GM11168 (cell line): ENCODE data around the gene SFXN5.

Experiments used
- in situ Hi-C: fragments of 300-500 bp; cut with MboI; formaldehyde crosslinking; loops from one replicate; pipeline ENCODE4 v1.12.0; 2022; ENCODE audit warnings: low sequenced_read_pairs; ENCODE audit not compliant: unreplicated experiment

The SFXN5 gene

DNA sequence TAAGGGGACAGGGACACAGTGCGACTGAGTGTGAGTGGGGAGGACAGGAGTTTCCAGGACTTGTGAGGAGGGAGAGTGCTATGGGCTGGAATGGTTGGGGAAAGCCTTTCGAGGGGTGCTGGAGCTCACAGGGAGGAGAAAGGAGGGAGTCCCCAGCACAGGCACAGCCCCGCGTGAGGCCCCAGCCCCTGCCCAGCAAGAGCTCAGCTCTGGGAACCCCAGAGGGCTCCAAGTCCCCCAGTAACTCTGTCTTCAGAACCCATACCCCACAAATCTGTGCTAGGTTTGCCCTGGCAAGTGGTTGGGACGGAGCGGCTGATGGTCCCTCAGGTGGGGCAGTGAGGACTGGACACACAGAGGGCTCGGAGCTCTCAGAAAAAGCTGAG, 75.4 kb downstream of the SFXN5 start:
- in situ Hi-C loops: loop anchor here (10.0 kb wide), 1 partner anchor 179 kb away; no protein-coding TSS in a partner anchor

DNA sequence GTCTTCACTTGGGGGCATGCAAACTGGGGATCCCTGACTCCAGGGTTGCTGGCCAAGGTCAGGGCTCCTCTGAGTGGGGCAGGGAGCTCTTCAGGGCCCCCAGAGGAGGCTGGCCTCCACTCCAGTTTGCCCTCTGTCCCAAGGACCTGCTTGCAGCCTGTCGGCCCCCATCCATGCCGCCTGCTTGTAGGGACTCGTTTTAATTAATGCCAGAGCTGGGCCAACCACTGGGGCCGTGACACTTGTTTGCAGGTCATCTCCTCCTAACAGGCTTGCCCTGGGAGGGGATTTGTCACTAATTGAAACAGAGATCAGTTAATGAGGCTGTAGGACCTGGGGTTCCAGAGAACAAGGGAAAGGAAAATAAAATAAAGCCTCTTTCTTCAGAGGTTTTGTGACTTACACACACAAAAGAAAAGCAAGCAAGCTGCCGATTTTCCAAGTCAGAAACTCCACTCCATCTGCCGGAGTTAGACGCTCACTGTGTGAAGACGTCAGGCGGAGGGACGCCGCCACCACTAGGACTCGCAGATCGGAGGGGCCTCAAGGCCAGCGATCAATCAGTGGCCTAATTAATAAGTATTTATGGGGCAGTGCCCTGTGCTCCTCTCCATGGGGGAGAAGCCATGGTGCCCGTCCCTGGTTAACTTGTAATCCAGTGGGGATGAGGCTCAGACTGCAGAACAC, 75.9 kb downstream of the SFXN5 start:
- in situ Hi-C loops: loop anchor here (10.0 kb wide), 1 partner anchor 179 kb away; no protein-coding TSS in a partner anchor

DNA sequence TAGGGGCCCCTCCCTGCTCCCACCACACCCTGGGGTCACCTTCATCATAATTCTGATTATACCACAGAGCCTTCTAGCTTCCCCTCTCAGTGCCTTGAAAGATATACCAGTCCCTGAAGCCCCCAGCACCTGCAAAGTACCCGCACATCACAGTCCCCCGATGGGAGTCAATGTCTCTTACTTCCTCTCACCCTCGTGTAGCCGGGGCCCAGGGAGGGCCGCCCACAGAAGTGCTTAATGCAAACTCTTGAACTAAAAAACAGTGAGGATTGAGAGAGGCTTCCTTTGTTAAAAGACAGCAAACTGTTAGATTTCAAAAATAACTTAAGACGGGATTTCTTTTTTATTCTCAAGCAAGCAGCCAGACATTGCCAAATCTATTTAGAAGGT, 76.5 kb downstream of the SFXN5 start:
- in situ Hi-C loops: loop anchor here (10.0 kb wide), 1 partner anchor 180 kb away; no protein-coding TSS in a partner anchor

DNA sequence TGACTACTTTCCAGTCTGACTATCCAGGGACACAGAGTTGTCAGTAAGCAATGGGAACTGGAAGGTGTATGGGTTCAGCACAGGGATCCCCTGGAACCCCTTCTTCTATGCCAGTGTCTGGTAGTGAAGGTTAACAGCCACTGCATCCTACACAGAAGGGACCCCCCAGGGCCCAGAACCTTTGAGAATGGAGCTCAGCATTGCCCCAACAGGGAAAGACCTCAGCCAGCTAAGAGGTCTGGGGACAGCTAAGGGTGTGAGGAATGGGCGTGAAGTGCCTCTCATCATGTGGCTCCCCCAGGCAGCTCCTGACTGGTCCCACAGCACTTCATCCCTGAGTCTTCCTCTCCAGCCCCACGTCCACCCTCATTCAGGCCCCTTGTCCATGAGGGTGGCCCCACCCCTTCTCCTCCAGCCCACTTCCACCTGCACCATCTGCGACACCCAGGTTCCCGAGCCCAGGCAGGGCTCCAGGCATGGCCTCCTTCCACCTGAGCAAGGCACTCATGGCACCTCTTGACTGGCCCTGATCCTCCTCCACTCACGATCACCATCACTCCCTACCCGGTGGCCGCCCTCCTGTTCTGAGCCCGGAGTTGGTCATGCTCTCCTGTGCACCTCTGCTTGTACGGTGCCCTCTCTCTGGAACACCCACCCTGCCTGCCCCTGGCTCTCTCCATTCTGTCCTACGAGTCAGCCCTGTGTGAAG, 77.1 kb downstream of the SFXN5 start:
- in situ Hi-C loops: loop anchor here (10.0 kb wide), 1 partner anchor 180 kb away; no protein-coding TSS in a partner anchor

DNA sequence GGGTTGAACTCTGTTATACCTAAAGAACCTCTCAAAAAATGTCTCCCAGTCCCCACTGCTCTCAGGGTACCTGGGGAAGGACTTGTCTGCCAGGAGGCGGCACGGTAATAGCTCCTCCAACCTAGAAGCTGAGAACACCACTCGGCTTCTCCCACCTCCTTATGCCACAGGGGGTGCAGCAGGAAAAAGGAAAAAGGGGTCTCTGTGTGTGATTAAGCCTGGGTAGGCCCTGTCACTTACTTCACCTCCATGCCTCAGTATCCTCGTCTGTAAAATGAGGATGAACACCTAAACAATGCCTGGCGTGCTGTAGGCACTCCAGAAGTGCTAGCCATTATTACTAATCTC, 77.6 kb downstream of the SFXN5 start:
- in situ Hi-C loops: loop anchor here (10.0 kb wide), 1 partner anchor 181 kb away; no protein-coding TSS in a partner anchor

DNA sequence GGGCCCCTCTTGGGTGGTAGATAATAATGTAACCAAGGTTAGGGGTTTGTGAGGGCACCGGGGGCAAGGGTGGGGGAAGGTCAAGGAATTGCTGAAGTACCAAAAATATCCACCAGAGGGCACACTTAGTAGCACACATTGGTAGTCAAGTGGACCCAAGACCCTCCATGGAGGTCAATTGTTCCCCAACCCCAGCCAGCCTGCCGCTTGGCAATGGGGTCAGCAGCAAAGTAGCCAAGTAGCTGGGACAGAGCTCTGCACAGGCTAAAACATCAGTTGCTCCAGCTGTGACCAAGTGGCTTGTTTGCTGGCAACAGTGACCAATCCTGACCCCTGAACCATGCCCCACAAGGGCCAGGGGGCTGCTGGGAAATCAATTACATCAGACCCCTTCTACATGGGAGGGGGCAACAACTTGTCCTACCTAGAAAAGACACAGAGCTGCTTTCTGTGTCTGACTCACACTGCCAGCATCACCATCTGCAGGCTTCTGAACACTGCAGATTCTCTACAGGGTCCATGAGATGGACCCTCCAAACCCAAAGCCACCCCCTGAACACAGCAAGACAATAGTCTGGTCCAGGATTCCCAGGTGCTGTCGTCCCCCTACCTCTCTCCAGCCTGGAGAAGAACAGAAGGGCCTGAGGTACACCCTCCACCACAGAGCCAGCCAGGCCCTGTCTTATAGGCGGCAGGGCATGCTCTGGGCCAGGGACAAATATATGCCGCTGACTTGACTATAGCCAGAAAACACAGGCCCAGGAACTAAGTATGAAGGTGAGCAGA, 78.2 kb downstream of the SFXN5 start:
- in situ Hi-C loops: loop anchor here (10.0 kb wide), 1 partner anchor 181 kb away; no protein-coding TSS in a partner anchor

DNA sequence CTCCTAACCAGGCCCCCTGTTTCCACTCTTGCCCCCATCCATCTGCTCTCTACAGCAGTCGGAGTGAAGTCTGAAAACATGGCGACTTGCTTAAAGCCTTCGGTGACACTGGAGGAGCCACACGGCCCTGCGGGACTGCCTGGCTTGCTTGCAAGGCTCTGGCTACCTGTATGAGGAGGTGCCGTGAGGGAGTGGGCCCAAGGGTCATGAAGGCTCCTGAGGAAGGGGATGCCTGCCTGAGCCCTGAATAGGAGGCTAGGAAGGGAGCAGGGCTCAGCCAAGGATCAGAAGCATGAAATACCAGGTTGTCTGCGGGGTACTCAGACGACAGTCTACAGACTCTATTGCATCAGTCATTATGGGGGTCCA, 78.8 kb downstream of the SFXN5 start:
- in situ Hi-C loops: loop anchor here (10.0 kb wide), 1 partner anchor 182 kb away; no protein-coding TSS in a partner anchor

DNA sequence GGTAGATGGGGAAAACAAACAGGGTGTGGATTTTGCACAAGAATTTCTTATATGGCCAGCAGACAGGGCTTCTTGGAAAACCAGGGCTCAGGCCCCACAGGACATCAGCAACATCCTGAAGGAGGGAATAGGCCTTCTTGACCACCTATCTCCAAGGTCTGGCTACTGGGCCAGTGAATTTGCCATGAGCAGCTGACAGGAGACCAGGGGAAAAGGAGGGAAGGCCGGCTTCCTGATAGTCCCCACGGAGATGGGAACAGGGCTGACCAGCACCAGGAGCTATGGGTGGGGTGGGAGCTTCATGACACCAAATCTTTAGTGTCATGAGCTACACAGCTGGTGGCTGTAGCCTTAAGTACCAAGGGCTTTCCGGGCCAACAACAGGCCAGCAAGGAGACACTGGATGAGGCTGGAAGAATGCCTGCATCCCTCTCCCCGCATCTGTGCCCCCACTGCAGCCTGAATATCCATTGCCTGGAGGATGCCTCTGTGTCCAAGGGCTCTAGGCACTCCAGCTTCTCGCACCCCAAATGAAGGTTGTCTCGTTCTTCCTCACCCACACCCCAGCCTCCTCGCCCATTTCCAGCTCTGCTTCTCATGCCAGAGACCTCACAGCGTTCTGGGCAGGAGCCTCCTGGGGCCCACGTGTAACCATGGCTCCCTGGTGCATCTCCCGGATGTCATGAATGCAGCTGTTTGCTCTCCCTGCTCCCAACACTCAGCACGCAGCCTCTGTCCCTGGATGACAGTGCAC, 79.4 kb downstream of the SFXN5 start:
- in situ Hi-C loops: loop anchor here (10.0 kb wide), 1 partner anchor 183 kb away; no protein-coding TSS in a partner anchor

DNA sequence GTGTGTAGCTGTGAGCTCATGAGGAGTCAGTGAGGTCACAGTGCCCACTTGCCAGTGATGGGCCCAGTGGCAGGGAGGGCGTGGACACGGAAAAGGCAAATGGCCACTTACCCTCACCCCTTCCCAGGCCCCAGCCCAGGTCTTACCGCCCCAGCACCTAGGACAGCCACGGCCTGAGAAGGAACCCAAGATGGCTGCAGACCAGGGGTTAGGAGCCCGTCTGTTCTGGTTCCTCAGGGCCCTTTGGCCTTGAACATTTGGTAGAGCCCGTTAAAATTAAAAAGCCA, 80.1 kb downstream of the SFXN5 start:
- in situ Hi-C loops: loop anchor here (10.0 kb wide), 1 partner anchor 183 kb away; no protein-coding TSS in a partner anchor

DNA sequence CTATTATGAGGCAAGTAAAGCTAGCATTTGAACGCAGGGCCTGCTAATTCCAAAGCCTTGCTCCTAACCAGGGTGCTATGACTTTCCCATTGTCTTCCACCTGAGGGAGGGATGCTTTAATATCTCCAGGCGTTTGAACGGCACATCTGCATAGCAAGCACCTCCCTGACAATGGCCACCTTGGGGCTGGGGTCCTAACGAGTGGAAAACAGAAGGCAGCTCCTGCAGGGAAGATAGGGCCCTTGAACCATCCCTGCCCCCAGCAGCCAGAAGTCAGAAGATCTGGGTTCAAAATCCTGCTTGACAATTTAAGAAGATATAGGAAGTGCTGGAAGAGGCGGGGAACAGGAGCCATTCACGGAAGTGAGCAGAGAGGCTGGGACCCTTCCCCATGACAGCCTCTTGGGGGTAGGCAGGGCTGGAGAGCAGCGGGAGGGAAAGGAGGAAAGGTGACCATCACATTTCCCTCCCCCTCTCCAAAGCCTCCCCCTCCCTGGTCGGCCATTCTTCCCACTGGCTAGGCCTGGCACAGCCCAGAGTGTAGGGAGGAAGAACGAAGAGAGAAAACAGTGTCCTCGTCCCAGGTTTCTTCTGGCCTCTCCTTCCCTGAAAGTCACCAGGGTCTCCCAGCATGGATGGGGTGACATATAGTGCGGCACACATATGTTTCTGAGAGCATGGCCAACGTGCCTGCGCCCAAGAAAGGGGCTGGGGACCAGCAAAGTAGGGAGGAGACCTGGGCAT, 80.6 kb downstream of the SFXN5 start:
- in situ Hi-C loops: loop anchor here (10.0 kb wide), 1 partner anchor 184 kb away; no protein-coding TSS in a partner anchor

DNA sequence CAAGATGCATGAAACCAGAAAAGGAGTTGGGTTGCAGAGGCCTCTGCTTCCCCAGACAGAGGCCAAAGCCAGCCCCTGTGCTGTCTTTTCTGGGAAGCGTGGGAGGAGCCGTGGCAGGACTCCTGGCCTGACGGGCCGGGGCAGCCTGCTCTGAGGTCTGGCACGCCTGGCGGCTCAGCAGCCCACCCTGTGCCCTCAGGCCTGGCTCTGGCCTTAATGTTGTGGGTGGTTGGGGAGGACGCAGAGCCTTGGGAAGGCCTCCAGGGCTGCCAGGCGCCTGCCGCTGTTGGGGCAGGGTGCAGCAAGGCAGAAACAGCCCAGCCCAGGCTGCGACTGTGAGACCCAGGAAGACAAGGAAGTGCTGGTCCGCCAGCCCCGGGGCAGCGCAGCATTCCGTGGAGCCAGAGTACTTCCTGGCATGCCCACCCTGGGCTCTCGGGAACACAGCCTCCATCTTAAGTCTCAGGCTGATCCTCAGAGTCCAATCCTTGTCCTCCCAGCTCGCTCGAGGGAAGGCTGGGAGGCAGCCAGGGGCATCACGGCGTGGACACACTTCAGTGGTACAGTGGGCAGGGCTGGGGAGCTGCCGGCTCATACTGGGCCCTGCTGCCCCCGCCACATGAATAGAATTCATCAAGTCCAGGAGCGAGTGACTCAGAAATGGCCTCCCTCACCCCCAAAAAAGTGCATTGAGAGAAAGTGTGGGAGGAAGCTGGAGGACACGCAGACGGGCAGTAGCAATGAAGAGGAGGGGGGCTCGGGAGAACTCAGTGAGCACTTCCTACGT, 81.5 kb downstream of the SFXN5 start:
- in situ Hi-C loops: loop anchor here (10.0 kb wide), 1 partner anchor 185 kb away; no protein-coding TSS in a partner anchor

DNA sequence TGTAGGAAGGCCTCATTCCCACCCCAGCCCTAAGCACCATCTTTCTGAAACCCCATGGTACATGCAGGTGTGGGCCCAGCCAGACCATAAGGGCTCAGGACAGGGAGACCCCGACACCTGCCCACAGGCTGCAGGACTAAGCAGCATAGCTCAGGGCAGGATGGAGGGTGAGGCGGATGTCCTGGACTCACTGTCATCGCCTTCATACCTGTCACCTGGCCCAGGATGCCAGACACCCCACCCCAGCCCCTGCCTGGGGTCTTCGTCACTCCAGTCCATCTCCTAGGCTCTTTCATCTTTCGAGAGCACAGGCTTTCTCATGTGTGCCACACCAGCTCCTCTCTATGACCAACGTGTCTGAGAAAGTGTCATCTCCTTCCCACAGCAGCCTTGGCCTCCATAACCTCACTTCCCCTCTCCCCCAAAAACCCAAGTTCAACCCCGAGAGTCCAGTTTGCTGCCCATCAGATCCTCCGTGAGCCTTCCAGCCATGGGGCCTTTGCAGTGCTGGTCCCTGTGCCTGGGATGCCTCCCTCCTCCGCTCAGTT, 82.7 kb downstream of the SFXN5 start:
- in situ Hi-C loops: no loop called here

DNA sequence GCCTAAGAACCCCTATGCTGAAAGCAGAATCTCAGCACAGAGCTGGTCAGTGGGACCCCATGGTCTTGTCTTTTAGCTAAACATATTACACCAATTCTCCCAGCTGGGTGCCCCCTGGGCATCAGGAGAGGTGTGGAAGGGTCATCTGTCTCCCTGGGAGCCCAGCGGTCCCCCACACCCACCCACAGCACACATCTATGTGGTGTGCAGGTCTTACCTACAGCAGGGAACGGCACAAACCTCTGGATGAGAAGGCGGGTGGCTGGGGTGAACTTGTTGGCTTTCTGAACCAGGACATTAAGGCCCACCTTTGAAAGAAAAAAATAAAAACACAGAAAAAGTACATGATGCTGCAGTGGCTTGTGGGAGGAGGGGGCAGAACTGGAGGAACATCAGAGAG, 83.5 kb downstream of the SFXN5 start:
- in situ Hi-C loops: no loop called here

DNA sequence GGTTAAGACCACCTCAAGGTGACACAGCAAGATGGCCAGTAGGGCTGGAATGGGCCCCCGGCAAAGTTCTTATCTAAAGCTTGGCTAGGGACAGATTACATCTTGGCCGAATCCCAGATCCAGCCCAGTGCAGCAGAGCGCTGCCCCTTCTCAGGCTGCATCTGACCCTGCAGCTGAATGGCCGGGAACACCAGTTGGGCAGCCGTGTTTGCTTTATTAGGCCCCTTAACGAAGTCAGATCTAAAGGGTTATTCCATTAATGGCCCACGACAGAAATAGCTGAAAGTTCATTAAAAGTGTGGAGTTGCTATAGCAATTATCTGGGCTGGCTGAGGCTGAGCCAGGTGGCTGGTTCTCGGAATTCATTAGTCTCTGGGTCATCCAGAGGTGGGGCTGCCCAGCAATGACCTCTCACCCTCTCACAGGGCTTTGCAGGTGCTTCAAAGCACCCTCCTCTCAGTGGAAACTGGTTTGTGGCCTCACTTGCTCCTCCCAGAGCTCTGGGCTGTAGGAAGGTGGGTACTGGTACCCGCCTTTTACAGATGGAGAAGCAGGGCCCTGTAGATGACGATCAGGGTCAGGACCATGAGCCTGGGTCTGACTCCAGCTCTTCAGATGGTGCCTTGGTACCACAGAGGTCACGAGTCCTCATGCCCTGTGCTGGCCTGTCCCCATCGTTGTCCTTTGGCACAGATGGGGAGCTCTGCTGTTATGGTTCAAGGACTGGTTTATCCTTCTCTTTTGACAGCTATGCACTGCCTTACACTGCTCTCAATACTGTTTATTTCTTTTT, 85.4 kb downstream of the SFXN5 start:
- in situ Hi-C loops: no loop called here

DNA sequence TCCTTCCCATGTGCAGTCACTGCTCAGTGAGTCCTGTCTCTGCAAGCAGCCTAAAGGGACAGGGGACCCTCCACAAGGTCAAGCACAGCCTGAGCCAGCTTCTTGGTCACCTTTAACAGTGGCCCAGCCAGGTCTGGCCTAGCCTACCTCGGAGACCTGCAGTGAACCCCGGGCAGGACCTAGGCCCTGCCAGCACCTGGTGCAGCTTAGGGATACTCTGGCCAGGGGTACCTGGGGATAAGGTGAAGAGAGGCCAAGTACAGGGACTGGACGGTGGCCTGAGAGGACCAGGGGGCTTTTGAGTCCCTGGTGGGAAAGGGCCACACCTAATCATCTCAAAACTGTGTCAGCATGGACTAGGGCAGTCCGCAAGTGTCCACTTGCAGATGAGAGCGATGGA, 86.4 kb downstream of the SFXN5 start:
- in situ Hi-C loops: no loop called here

DNA sequence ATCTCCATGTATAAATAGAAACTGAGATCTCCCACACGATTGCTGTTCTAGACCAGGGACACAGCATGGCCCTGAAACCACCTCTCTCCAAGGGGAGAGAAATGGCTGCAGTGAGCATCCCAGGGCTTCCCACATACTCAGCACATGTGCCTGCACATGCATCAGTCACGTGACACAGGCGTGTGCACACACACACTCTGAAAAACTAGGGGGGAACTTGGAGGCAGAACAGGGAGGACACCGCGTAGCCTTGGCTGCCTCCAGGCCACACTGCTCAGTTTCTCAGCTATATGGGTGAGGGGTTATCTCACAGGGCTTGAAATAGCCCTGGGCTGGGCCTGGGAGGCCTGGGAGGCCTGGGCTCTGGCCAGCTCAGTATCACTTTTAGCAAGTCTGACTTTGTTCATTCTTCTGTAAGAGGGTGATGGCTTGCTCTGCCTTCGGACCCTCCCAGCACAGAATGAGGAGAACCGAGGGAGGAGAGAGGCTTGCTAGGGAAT, 87.3 kb downstream of the SFXN5 start:
- in situ Hi-C loops: no loop called here

DNA sequence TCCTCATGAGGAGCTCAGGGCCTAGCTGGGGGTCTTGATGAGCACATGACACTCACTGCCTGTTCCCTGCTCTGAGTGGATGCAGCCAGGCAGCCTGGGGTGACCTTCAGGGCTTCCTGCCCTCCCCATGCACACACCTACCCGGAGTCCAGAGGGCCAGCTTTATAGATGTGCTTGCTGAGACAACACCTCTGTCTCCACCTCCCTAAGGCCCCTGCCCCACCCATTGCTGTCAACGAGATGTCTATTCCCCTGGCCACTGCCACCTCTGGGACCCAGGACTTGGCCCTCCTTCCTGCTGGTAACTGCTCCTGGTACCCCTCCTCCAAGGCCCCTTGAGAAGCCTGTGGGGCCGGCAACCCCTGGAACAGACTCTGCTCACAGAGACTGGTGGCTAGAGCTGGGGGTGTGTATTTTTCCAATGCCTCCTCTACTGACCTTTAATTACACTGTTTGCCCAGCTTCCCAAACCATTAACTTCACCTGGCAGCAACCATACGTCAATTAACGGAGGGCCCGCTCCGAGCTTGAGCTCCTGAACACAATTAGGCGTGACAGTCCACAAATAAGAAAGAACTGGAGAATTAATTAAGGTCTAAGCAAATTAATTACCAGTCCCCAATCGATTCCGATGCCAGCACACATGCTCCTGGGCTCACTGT, 87.9 kb downstream of the SFXN5 start:
- in situ Hi-C loops: no loop called here
